HUES6 (cell line): ENCODE measurements around the gene METTL14.

Source experiments
- H3K27ac ChIP-seq: 2 replicates; pipeline ENCODE4 v1.7.0; 2013; ENCODE audit warnings: low read depth, mild to moderate bottlenecking, low read length, inconsistent platforms
- H3K27me3 ChIP-seq: 2 replicates; pipeline ENCODE4 v1.6.1; 2013; ENCODE audit warnings: low read length; ENCODE audit not compliant: control insufficient read depth, insufficient read depth
- H3K36me3 ChIP-seq: 2 replicates; pipeline ENCODE4 v1.6.1; 2013; ENCODE audit warnings: low read length; ENCODE audit not compliant: control insufficient read depth, insufficient read depth
- H3K4me1 ChIP-seq: 2 replicates; pipeline ENCODE4 v1.6.1; 2013; ENCODE audit warnings: low read length; ENCODE audit not compliant: control insufficient read depth, insufficient read depth
- H3K4me3 ChIP-seq: 2 replicates; pipeline ENCODE4 v1.5.1; 2013; ENCODE audit warnings: low read depth, low read length
- H3K9ac ChIP-seq: one replicate; pipeline ENCODE4 v1.6.1; 2013; ENCODE audit warnings: mild to moderate bottlenecking, low read length
- H3K9me3 ChIP-seq: 2 replicates; pipeline ENCODE4 v1.6.1; 2013; ENCODE audit warnings: low read depth, low read length; ENCODE audit not compliant: control insufficient read depth, insufficient read depth

Gene METTL14

DNA sequence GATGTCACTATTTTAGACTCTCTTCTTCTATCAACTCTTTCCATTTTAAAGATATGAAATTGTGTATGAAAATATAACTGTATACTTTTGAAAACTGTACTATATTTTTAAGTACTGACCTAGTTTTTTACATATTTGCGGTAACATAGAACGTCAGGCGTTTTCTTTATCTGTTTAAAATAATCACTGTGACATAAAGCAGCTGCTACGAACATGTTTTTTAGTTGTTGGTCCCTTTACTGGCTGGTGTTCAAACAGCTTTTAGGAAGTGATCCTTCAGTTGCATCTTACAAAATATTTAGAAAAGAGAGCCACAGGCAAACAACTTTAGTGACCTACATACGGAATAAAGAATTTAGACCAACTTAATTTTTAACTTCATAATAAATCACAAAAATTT lies 73.1 kb downstream of the METTL14 start:
- H3K4me3 ChIP-seq: no peak overlapping the region
- H3K27ac ChIP-seq: no peak overlapping the region
- no peak overlapping the region for H3K9ac ChIP-seq
- H3K36me3 ChIP-seq: peaks cover 60% of the 10 kb centered on the region
- H3K9me3 ChIP-seq: no peaks in the 10 kb centered on the region
- no peaks in the 10 kb centered on the region for H3K27me3 ChIP-seq
- H3K4me1 ChIP-seq: no peaks in the 10 kb centered on the region; the same call in 1 of the 2 replicates

- peaks cover 65% of the 10 kb centered on the region for H3K36me3 ChIP-seq
- no peaks in the 10 kb centered on the region for H3K27me3 ChIP-seq
- H3K27ac ChIP-seq: no peak overlapping the region
- no peaks in the 10 kb centered on the region for H3K9me3 ChIP-seq
- H3K4me3 ChIP-seq: no peak overlapping the region
- no peaks in the 10 kb centered on the region; the same call in 1 of the 2 replicates for H3K4me1 ChIP-seq
- H3K9ac ChIP-seq: no peak overlapping the region
Measured at GRCh38 chr4:118759481-118759880, 74.3 kb downstream of the METTL14 start.

GRCh38 chr4:118760092-118760491 lies 74.9 kb downstream of the METTL14 start:
- Histone ChIP-seq H3K9me3 (no peaks in the 10 kb centered on the region), H3K4me3 (no peak overlapping the region), H3K36me3 (peaks cover 67% of the 10 kb centered on the region), H3K27ac (no peak overlapping the region), H3K4me1 (no peaks in the 10 kb centered on the region; the same call in 1 of the 2 replicates), H3K9ac (no peak overlapping the region), H3K27me3 (no peaks in the 10 kb centered on the region)

- H3K27ac ChIP-seq: no peak overlapping the region
- H3K9ac ChIP-seq: no peak overlapping the region
- H3K36me3 ChIP-seq: peaks cover 67% of the 10 kb centered on the region
- no peak overlapping the region for H3K4me3 ChIP-seq
- H3K9me3 ChIP-seq: no peaks in the 10 kb centered on the region
- no peaks in the 10 kb centered on the region; the same call in 1 of the 2 replicates for H3K4me1 ChIP-seq
- H3K27me3 ChIP-seq: no peaks in the 10 kb centered on the region
Measured at GRCh38 chr4:118760493-118760892, 75.3 kb downstream of the METTL14 start.

DNA sequence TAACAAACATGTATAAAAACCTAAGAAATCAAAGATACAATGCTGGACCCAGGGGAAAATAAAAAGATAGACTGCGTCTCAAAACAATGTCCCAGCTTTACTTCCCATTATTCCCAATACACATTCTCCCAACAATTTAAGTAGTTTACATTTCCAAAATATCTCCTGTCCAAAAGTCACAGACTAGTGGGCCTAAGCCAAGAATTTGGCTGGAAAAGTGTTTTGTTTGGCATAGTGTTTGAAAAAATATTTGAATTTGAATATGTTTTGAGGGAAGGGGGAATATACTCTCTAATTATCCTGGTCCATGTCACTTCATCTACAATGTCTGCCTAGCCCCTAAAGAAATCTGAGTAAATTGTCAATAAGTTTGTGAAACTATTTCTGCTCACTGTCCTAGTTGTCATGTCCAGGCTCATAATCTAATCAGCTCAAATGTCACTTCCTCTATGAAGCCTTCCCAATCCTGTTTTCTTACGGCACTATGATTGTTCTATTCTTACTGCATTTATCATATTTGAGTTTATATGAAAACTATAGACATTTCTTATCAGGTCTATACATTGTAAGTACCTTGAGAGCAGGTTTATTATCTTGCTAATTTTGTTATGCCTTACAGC lies 76.3 kb downstream of the METTL14 start:
- Histone ChIP-seq H3K27me3 (no peaks in the 10 kb centered on the region), H3K4me3 (no peak overlapping the region), H3K27ac (no peak overlapping the region), H3K36me3 (peaks cover 71% of the 10 kb centered on the region), H3K9me3 (no peaks in the 10 kb centered on the region), H3K9ac (no peak overlapping the region), H3K4me1 (no peaks in the 10 kb centered on the region)

DNA sequence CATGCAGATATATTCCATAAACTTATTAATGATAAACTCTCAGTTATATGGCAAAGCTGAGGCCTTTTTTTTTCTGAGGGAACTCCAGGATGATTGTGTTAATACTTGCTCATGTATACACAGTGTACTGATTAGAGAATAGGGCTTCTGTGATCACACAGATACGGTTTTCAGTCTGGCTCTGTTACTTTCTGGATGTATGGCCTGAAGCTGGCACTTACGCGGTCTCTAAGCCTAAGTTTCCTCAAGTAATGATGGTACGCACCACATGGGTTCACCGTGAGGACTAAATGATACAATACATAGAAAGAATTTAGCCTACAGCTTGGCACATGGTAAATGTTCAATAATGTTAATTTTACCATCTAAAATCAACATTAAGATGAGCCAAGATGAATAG lies 77.0 kb downstream of the METTL14 start:
- Histone ChIP-seq H3K27ac (no peak overlapping the region), H3K36me3 (peaks cover 73% of the 10 kb centered on the region), H3K9me3 (no peaks in the 10 kb centered on the region), H3K27me3 (no peaks in the 10 kb centered on the region), H3K4me1 (no peaks in the 10 kb centered on the region), H3K4me3 (no peak overlapping the region), H3K9ac (no peak overlapping the region)

DNA sequence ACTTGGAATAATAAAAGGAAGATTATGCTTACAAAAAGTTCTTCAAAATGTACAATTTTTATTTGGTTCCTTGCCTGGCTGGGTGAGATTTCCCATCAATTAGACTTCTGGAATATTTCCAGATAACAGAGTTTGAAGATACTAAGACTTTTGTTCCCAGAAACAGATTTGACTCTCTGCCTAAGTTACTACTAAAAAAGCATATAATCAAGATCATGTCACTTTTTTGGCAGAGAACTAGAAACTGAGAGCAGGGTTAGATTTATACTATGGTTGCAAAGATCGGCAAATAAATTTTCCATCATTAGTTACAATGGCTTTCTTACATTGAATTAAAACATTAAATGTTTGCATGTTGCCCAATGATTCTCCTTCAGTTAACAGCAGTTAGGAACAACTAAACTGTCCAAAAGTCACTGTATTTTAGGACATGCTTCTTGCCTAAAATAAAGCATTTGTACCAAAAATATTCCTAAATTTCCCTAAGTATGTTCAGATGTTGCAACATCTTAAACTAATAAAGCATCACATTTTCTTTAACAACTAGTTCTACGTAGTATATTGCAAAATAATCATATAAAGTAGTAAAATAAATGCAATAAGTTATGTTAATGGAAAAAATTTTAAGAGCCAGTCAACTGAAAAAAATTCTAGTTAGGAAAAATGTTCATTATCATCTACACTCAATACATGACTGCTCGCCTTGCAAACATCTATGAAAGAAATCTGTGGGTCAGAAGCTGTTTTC lies 77.7 kb downstream of the METTL14 start:
- Histone ChIP-seq H3K36me3 (peaks cover 74% of the 10 kb centered on the region), H3K9ac (no peak overlapping the region), H3K4me3 (no peak overlapping the region), H3K9me3 (no peaks in the 10 kb centered on the region), H3K4me1 (no peaks in the 10 kb centered on the region), H3K27me3 (no peaks in the 10 kb centered on the region), H3K27ac (no peak overlapping the region)
